Testis (tissue), 2 donors: Measurements from ENCODE around the gene NMBR.
"Not testable (repeated sequence)": the region's sequence is repeated elsewhere in the genome, so short reads cannot be mapped to it uniquely, and the experiment has no call there.

Experiments used
- CTCF ChIP-seq, 3 experiments: fragments of 450-650 bp in 2 of 3; fragments of 200-600 bp in 1 of 3; sonication (generic) in 1 of 3; IDR thresholded peaks; one replicate each; pipeline ENCODE4 v1.5.1; 2016 to 2019; ENCODE audit warnings: antibody characterized with exemption in 3 of 3, mild to moderate bottlenecking in 2 of 3, moderate library complexity in 1 of 3
- POLR2A ChIP-seq: fragments of 450-650 bp; IDR thresholded peaks from one replicate; pipeline ENCODE4 v1.6.1; 2017; ENCODE audit warnings: antibody characterized with exemption, mild to moderate bottlenecking, moderate library complexity

DNA sequence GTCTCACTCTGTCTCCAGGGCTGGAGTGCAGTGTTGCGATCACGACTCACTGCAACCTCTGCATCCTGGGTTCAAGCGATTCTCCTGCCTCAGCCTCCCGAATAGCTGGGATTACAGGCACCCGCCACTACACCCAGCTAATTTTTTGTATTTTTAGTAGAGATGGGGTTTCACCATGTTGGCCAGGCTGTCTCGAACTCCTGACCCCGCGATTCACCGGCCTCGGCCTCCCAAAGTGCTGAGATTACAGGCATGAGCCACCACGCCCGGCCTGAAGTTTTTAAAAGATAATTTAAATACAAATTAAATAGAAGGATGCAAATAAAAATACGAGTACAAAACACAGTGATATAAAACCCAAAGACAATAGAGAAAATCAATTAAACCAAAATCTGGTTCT lies 5.4 kb downstream of the NMBR start:
- TF ChIP-seq POLR2A; CTCF (IDR thresholded peaks at IDR 0.05): not testable (repeated sequence)
